Upper lobe of left lung (tissue), 6 donors: ENCODE data around the gene RELL1. TPM values are rescaled to one million over a fixed set of nuclear protein-coding genes. Genes with fewer than 3 reads are reported as not detected.
A peak's percentile ranks its signal among the peaks of the same experiment; 100 is the strongest.

Experiments used
- ATAC-seq, 2 donors: fragments of 200-7000 bp; cut with Tn5 transposase; one replicate each; pipeline ENCODE4 v1.9.1; 2022; ENCODE audit warnings: mild to moderate bottlenecking in 2 of 2, moderate library complexity in 2 of 2; ENCODE audit not compliant: low FRiP score in 2 of 2
- DNase-seq, 2 donors: peaks; one replicate each; pipeline ENCODE4 v3.0.0-alpha.2; 2019 to 2020
- H3K27ac ChIP-seq, 4 donors: fragments of 200-600 bp; sonication (generic); one replicate each; pipeline ENCODE4 v1.5.1; 2016 to 2019
- H3K27me3 ChIP-seq, 4 donors: fragments of 200-600 bp; sonication (generic); one replicate each; pipeline ENCODE4 v1.5.1; 2017 to 2019
- H3K36me3 ChIP-seq, 4 donors: fragments of 200-600 bp; sonication (generic); one replicate each; pipeline ENCODE4 v1.5.1; 2016 to 2019
- H3K4me1 ChIP-seq, 4 donors: fragments of 200-600 bp; sonication (generic); one replicate each; pipeline ENCODE4 v1.5.1; 2018 to 2019
- H3K4me3 ChIP-seq, 4 donors: fragments of 200-600 bp; sonication (generic); one replicate each; pipeline ENCODE4 v1.5.1; 2017 to 2019; ENCODE audit warnings: mild to moderate bottlenecking in 2 of 4, moderate library complexity in 1 of 4
- H3K9me3 ChIP-seq, 4 donors: fragments of 200-600 bp; sonication (generic); one replicate each; pipeline ENCODE4 v1.5.1; 2018 to 2019
- EP300 ChIP-seq, 4 donors: sonication (generic); formaldehyde crosslinking; IDR thresholded peaks; one replicate each; pipeline ENCODE4 v1.5.1; 2017; ENCODE audit warnings: antibody characterized with exemption in 4 of 4, control low read depth in 2 of 4
- POLR2A ChIP-seq, 4 donors: fragments of 450-650 bp; IDR thresholded peaks; one replicate each; pipeline ENCODE4 v1.5.1; 2016 to 2017; ENCODE audit warnings: antibody characterized with exemption in 4 of 4, mild to moderate bottlenecking in 2 of 4
- POLR2AphosphoS5 ChIP-seq, 2 donors: sonication (generic); formaldehyde crosslinking; IDR thresholded peaks; one replicate each; pipeline ENCODE4 v1.5.1; 2017; ENCODE audit warnings: antibody characterized with exemption in 2 of 2
- WGBS, 2 donors: methylation state at CpG; one replicate each; pipeline ENCODE4 v1.1.5; 2017 to 2018; 5-methylcytosine and 5-hydroxymethylcytosine counted together
- total RNA-seq, 6 donors: library from RNA; depleted of rRNA in 4 of 6; stranded (reverse); fragments of >200 nt in 4 of 6; gene quantifications; one replicate each; pipeline versions ENCODE4 v1.1.0 to v1.2.1, GENCODE V29; 2016 to 2021
- TF ChIP-seq, protein P1 (sequence below), 6 experiments: fragments of 450-650 bp in 4 of 6; fragments of 200-600 bp in 2 of 6; sonication (generic) in 2 of 6; IDR thresholded peaks; one replicate each; pipeline ENCODE4 v1.5.1; 2016 to 2019; ENCODE audit warnings: antibody characterized with exemption in 6 of 6
- donor health status: DM: no; HTN: no; CAD: no; lungs with moderate emphysema.
- donor health status: DM: no; HTN: yes; CAD: no; lungs with severe emphysema.

Gene RELL1
- total RNA-seq, 6 donors from 2014 or later, result 21.2 to 58.8 (median 40.7) TPM

DNA sequence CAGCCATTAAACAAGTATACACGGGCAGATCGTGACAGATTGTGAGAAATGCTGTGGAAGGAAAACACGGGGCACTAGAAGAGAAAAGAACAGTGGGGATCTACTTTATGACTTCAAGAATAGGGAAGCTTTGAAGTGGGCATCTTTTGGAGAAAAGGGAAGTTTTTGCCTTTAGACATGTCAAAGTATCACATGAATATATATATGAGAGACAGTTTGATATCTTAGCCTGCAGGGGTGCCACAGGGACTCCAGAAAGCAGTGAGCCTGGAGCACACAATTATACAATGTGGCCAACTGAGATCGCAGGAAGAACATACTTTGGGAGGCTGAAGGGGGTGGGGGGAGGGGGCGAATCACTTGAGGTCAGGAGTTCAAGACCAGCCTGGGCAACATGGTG is 35.7 kb downstream of the RELL1 start:
- no peak overlapping the region for H3K4me3 ChIP-seq
- no peak for DNase-seq
- 89% methylated on average over 5 of the region's 5 CpGs for WGBS, 2 donors
- H3K36me3 ChIP-seq, result peaks cover 0 to 20% (median 13%) of the 10 kb centered on the region in 4 donors
- H3K27ac ChIP-seq, result no peak overlapping the region
- ATAC-seq, result no peak
- TF ChIP-seq POLR2A (IDR thresholded peaks at IDR 0.05) (no peak), EP300 (IDR thresholded peaks at IDR 0.05) (no peak), POLR2AphosphoS5 (IDR thresholded peaks at IDR 0.05) (no peak)
- TF ChIP-seq, protein P1, sequence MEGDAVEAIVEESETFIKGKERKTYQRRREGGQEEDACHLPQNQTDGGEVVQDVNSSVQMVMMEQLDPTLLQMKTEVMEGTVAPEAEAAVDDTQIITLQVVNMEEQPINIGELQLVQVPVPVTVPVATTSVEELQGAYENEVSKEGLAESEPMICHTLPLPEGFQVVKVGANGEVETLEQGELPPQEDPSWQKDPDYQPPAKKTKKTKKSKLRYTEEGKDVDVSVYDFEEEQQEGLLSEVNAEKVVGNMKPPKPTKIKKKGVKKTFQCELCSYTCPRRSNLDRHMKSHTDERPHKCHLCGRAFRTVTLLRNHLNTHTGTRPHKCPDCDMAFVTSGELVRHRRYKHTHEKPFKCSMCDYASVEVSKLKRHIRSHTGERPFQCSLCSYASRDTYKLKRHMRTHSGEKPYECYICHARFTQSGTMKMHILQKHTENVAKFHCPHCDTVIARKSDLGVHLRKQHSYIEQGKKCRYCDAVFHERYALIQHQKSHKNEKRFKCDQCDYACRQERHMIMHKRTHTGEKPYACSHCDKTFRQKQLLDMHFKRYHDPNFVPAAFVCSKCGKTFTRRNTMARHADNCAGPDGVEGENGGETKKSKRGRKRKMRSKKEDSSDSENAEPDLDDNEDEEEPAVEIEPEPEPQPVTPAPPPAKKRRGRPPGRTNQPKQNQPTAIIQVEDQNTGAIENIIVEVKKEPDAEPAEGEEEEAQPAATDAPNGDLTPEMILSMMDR (IDR thresholded peaks at IDR 0.05), result no peak
- H3K4me1 ChIP-seq, result peaks cover 10 to 11% (median 10%) of the 10 kb centered on the region in 4 donors
- H3K27me3 ChIP-seq, result no peaks in the 10 kb centered on the region
- peaks cover 0 to 3% (median 0%) of the 10 kb centered on the region in 4 donors for H3K9me3 ChIP-seq

DNA sequence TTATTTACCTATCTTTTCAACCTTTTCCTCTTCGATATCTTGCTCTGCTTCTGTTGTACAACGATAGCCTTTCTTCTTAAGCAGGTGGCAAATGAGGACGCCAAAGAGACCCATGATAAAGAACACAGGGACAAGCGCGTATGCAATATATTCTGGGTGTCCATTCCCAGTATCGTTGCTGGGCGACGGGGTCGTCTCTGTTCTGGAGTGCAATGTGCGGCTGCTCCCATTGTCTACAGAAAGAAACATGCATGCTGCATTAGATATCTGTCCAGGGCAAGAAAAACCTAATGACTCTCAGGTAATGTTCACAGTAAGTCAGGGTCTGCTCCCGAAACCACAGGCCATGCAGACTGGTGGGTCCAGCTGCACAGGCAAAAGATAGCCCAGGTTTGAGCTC is 36.9 kb downstream of the RELL1 start:
- WGBS, 2 donors, result 96% methylated on average over 11 of the region's 11 CpGs

DNA sequence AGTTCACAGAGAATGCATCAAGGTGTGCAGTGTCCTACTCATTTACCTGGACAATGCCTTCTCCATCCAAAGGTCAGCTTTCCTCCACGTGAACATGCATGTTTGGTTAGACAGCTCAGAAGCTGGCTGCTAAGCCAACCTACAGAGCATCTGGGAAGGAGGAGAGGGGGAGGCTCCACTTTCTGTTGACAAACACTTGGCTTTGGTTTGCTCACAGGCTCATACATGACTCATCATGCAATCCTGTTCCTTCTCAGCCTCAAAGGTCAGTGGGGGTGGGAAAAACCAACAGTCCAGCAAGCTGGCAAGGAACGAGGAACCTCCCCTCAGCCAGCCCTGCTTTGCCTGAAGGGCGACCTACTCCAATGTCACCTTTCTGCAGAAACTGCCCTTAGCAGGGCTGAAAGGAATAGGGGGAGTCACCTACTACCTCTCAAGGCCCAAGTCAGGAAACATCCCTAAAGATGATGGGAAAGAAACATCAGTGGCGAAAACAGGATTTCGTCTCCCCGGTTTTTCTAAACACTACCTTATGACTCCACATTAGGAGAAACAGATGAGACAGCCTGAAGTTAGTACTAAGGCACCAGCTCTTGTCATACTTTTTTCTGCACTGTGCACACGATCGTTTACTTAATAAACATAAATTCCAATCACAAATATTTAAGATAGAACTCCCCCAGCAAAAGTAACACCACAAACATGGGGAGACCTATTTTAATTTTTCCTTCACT is 37.9 kb downstream of the RELL1 start:
- ATAC-seq (peak; percentile 86 to 87), DNase-seq (peak in 1 of 2 donors; percentile 73)
- no peaks in the 10 kb centered on the region for H3K9me3 ChIP-seq
- peaks cover 0 to 20% (median 13%) of the 10 kb centered on the region in 4 donors for H3K36me3 ChIP-seq
- H3K27me3 ChIP-seq, result no peaks in the 10 kb centered on the region
- WGBS, 2 donors, result 70 to 82% methylated on average over 8 of the region's 8 CpGs
- H3K4me3 ChIP-seq, result no peak overlapping the region
- H3K27ac ChIP-seq, result no peak overlapping the region
- H3K4me1 ChIP-seq, result peaks cover 10 to 11% (median 10%) of the 10 kb centered on the region in 4 donors
- TF ChIP-seq POLR2AphosphoS5 (IDR thresholded peaks at IDR 0.05) (peak; percentile 57 to 61), POLR2A (IDR thresholded peaks at IDR 0.05) (no peak)

More for the DNA sequence above, 36.9 kb downstream of the RELL1 start:
- Histone ChIP-seq H3K4me3 (no peak overlapping the region), H3K27me3 (no peaks in the 10 kb centered on the region), H3K27ac (no peak overlapping the region), H3K4me1 (peaks cover 10 to 11% (median 10%) of the 10 kb centered on the region in 4 donors), H3K36me3 (peaks cover 0 to 20% (median 13%) of the 10 kb centered on the region in 4 donors), H3K9me3 (peaks cover 0 to 3% (median 0%) of the 10 kb centered on the region in 4 donors)
- no peak for DNase-seq
- no peak for ATAC-seq
- no peak for TF ChIP-seq POLR2AphosphoS5 (IDR thresholded peaks at IDR 0.05)

DNA sequence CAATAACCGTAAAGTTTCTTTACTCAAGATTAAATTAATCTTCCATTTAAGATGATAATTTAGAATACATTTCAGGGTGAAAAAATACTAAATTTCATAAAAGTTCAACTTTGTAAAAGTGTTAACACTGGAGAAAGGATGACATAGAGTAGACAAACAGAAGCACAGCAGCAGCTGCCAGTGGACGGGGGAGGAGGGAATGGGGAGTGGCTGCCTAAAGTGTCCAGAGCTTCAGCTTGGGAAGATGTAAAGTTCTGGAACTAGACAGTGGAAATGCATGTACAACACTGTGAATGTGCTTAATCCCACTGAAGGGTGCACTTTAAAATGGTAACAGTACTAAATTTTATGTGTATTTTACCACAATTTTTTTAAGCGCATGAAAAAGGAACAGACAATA is 39.9 kb downstream of the RELL1 start:
- H3K4me1 ChIP-seq, result peaks cover 13 to 20% (median 17%) of the 10 kb centered on the region in 4 donors

DNA sequence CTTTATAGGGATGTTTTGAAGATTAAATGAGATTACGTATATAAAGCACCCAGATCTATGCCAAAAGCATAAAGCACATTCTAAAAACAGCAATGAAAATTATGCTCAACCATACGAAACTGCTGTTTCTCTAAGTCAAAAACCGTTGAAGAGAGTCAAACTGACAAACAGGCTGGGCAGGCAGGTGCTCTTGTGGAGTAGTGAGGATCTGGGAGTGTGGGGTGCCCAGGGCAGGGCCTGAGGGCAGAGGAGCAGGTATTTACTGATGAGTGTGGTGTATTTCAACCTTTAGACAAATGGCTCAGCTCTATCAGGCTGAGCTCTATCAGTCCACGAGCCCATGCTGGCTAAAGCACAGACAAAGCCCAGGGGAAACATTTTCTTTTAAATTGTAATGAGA is 40.4 kb downstream of the RELL1 start:
- Histone ChIP-seq H3K27me3 (no peaks in the 10 kb centered on the region), H3K4me3 (no peak overlapping the region), H3K27ac (no peak overlapping the region), H3K4me1 (peaks cover 13 to 20% (median 17%) of the 10 kb centered on the region in 4 donors), H3K9me3 (no peaks in the 10 kb centered on the region), H3K36me3 (peaks cover 0 to 20% (median 13%) of the 10 kb centered on the region in 4 donors)
- DNase-seq (no peak), ATAC-seq (no peak)
- WGBS, 2 donors, result 89 to 93% methylated on average over 4 of the region's 4 CpGs
- TF ChIP-seq POLR2AphosphoS5 (IDR thresholded peaks at IDR 0.05), result no peak
- no peak for TF ChIP-seq EP300 (IDR thresholded peaks at IDR 0.05)
- TF ChIP-seq POLR2A (IDR thresholded peaks at IDR 0.05), result no peak
- TF ChIP-seq, protein P1 (IDR thresholded peaks at IDR 0.05), result no peak

More for the DNA sequence above, 39.9 kb downstream of the RELL1 start:
- Histone ChIP-seq H3K36me3 (peaks cover 0 to 20% (median 13%) of the 10 kb centered on the region in 4 donors), H3K9me3 (no peaks in the 10 kb centered on the region), H3K27me3 (no peaks in the 10 kb centered on the region), H3K4me3 (no peak overlapping the region), H3K27ac (no peak overlapping the region)
- TF ChIP-seq POLR2A (IDR thresholded peaks at IDR 0.05) (no peak), POLR2AphosphoS5 (IDR thresholded peaks at IDR 0.05) (no peak)
- TF ChIP-seq, protein P1 (IDR thresholded peaks at IDR 0.05), result no peak
- ATAC-seq, result no peak
- WGBS, 2 donors, result 81 to 94% methylated on average over 3 of the region's 3 CpGs
- no peak for DNase-seq
